GM18909 (cell line): Measurements from ENCODE around the gene RARB.

Experiments
- ATAC-seq: cut with Tn5 transposase; IDR thresholded peaks from one replicate; pipeline ENCODE4 v1.9.1; 2021; ENCODE audit warnings: mild to moderate bottlenecking; ENCODE audit not compliant: unreplicated experiment, poor library complexity

The RARB gene

GRCh38 chr3:25571285-25571684 lies 143.2 kb downstream of the RARB start:
- ATAC-seq: no peak

- ATAC-seq: no peak
Measured at GRCh38 chr3:25572336-25572735, 144.3 kb downstream of the RARB start.

DNA sequence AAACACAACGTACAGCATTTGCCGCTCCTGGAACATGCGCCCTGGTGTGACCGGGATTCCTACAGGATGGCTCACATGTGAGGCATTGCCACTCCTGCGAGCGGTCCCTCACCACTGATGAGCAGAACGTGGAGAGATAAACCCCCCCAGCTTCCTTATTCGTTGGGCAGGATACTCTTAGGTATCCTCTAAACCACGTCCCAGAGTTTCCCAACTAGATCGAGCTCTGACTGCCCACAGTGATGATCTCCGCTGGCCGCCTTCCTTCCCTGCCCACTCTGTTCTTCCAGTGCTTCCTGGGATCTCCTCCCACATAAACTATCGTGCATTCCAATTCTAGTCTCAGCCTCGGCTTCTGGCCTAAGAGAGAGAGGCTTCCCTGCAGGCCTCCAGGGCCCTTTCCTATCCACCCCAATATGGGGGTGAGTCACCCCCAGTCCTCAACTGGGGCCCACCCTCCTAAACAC lies 144.9 kb downstream of the RARB start:
- no peak for ATAC-seq

DNA sequence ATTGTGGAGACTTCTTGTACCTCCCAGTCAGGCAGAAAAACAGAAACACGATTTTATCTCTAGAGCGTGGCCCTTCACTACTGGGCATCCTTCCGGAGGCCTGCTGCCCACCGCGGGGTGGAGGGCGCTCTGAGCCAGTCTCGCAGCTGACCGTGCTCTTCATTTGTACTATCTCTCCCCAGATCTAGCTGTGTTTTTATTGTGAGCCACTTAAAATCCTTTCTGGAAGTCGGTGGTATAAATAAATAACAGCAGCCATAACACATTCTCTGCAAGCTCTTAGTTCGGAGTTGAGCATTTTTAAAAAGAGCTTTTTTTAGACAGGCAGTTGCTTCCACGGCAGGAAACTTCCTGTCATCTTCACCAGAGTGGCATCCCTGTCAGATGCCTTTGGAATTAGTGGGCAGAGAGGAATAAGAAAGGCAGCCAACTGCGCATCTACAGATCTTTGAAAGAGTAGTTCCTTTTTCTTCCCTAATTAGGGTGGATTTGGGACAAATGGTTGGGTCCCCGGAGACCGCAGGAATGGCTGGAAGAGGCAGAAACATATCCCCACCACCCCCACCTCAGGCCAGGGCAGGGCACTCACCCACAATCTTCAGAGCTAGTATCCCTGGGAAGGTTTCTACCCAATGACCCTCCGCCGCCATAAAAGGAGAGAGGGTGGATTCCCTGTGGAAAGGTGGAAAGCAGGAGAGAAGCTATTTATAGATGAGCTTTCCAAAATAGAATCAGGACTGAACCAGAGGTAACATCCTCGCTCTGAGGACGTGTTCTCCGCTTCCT lies 145.5 kb downstream of the RARB start:
- no peak for ATAC-seq

- no peak for ATAC-seq
Measured at GRCh38 chr3:25574172-25574765, 146.2 kb downstream of the RARB start.

- no peak for ATAC-seq
Measured at GRCh38 chr3:25575001-25575400, 146.9 kb downstream of the RARB start.

GRCh38 chr3:25576146-25576545 lies 148.1 kb downstream of the RARB start:
- ATAC-seq: no peak

GRCh38 chr3:25576831-25577454 lies 148.9 kb downstream of the RARB start:
- ATAC-seq: no peak

DNA sequence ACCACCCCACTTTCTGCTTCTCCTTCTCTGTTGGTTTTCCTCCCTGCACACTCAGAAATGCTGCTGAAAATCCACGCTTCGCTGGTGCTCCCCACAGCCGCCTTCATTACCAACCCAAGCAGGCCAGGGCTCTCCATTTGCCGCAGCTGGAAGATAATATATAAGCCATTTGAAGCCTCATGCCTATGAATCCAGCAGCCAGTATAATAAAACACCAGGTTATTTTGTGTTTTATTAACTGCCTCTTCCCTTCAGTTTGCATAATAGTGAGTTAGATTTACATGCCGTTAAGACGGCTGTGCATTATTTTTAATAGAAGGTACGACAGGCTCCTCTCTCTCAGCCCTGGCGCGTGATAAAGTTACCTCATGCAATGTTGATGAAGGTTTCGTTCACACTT lies 150.0 kb downstream of the RARB start:
- ATAC-seq: no peak

GRCh38 chr3:25580534-25580933 lies 152.5 kb downstream of the RARB start:
- no peak for ATAC-seq

DNA sequence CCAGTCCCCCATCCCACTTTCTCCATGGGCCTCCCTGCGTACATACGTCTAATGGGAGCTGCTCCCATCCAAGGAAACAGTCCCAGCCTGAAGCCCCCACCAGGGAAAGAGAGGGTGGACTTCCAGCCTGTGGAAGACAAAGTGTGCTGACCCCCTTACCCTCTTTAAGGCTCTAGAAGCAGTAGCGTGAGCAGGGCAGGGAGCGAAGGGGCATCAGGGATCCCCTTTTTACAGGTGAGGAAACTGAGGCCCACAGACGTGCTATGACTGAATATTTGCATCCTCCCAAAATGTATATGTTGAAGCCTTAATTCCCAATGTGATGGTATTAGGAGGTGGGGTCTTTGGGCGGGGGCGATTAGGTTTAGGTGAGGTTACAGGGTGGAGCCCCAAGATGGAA lies 153.3 kb downstream of the RARB start:
- ATAC-seq: no peak

DNA sequence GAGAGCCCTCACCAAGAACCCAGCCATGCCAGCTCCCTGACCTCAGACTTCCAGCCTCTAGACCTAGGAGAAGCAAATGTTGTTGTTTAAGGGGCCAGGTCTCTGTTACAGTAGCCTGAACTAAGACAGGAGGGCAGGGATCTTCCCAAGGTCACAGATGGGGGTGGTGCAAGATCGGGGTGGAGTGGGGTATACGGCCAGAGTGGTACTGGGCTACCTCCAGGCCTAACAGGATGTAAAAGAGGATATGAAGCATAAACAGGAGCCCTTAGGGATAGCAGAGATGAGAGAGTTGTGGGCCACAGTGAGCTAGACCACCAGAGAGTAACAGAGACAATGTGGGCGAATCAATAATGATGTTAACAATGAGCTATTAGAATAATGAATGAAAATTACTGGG lies 153.8 kb downstream of the RARB start:
- no peak for ATAC-seq

DNA sequence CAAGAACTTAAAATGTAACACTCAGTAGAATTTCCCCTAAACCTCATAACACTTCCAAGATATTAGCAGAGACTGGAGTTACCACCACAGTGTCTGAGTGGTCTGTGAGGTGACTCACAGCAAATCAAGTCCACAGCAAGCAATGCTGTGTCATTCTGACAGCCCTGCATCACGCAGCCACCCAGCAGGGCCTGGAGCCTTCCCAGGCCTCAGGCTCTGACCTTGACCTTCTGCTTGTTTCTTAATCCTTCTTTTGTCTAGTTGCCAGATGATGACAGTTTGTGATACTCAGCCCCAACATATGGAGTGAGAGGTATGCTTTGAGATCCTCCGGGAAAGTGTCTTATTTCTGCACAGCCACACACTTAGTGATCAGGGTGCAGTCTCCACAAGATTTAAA lies 154.2 kb downstream of the RARB start:
- ATAC-seq: no peak

- no peak for ATAC-seq
Measured at GRCh38 chr3:25583343-25583742, 155.3 kb downstream of the RARB start.

DNA sequence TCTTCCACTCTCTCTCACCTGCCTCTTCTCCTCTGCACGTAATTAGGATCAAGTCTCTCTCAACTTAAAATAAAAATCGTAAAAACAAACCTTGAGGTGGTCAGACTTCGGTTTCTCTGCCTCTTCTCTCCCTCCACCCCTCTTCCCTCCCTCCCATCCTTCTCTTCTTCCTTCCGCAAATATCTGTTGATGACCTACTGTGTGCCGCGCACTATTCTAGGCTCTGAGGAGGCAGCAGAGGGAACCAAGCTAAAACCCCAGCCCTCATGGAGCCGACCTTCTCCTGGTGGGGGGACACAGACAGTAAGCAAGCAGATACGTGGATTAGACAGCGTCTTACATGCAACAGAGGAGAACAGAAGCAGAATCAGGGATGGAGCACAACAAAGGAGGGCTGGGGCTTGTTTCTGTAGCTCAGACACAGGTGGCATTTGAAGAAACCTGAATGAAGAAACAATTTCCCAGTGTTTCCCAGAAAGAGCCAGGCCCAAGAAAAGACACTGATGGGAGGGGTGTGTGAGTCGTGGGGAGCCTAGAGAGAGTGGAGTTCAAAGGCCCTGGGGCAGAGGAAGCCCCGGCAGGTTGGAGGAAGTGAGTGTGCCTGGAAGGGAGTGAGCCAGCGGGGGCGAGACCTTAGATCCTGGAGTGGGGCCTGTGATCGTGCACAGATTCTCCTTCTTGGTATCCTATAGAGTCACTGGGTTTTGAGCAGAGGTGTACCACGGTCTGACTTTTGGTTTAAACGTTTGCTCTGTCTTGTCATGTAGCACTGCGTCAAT lies 156.1 kb downstream of the RARB start:
- no peak for ATAC-seq

DNA sequence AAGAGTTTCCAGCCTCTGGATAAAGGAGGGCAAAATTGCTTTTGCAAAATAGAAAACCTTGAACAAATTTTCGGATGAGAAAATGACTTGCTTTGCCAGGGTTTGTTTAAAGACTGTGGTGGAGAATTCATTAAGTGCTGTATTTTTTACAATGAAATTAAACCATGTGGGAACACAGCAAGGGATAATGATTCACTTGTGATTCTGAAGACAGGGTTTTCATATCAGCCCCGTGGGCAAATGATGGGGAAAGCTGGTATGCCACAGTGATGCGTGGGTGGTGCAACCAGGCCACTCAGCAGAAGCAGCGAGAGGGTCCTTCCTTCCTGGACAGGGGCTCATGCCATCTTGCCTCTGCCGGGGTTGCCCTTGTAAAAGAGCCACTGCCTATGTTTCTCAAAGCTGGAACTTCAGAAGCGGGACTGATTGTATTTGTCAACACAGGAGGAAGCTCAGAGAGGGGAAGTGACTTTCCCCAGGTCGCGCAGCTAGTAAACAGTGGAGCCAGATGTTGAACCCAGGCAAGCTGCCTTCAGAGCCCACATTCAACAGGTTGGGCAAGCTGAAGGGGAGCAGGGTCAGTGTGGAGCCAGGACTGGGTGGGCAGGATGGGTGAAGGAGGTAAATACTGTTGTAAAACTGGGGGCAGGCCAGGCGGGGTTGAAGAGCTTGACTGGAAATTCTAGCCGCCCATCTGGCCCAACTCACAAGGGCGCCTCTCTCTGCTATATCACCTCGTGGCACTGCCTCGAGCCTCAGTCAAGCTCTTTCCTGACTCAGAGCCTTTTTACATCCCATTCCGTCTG lies 157.5 kb downstream of the RARB start:
- no peak for ATAC-seq

DNA sequence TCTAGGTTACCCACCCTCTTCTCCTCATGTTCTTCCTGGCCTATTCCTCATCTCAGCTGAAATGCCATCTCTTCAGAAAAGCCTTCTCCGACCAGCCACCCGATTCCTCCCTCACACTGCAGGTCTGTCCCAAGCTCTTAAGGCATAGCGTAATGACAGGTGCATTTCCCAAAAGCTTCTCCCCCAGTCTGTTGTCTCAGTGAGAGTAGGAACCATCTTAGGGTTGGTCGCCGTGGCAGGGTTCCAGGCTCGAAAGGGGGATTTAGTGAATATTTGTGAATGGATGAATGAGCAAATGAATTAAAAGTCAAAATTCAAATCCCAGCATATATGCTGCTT lies 158.1 kb downstream of the RARB start:
- ATAC-seq: no peak

- no peak for ATAC-seq
Measured at GRCh38 chr3:25586553-25586952, 158.5 kb downstream of the RARB start.

DNA sequence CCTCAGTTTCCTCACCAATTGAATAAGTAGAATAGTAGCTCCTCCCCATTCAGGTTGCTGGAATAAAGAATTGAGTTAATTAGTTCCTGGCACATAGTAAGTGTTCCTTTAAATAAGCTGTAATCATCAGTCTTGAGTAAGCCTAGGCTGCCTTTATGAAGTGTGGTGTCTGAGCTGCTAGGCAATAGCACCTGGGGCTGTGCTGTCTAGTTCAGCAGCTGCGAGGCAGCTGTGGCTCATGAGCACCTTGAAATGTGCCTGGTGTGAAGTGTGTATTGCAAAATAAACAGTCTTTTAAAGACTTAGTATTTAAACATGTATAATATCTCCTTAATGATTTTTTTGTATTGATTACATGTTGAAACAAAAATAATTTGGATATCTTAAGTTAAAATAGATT lies 159.0 kb downstream of the RARB start:
- no peak for ATAC-seq

- ATAC-seq: no peak
Measured at GRCh38 chr3:25587526-25587925, 159.5 kb downstream of the RARB start.
